Endodermal cell (in vitro differentiated cells): Measurements from ENCODE around the gene MRTO4. TPM values are rescaled to one million over a fixed set of nuclear protein-coding genes. Genes with fewer than 3 reads are reported as not detected.
"Not testable (repeated sequence)": the region's sequence is repeated elsewhere in the genome, so short reads cannot be mapped to it uniquely, and the experiment has no call there.

Experiments
- DNase-seq: peaks from one replicate; pipeline ENCODE4 v3.0.0-alpha.2; 2017
- H3K27ac ChIP-seq: 2 replicates; pipeline ENCODE4 v1.5.1; 2013; ENCODE audit warnings: mild to moderate bottlenecking, low read depth, low read length, moderate library complexity
- H3K27me3 ChIP-seq: 2 replicates; pipeline ENCODE4 v1.6.1; 2013; ENCODE audit warnings: mild to moderate bottlenecking, low read length, moderate library complexity; ENCODE audit not compliant: insufficient read depth, control insufficient read depth, poor library complexity, severe bottlenecking
- H3K36me3 ChIP-seq: 2 replicates; pipeline ENCODE4 v1.7.0; 2013; ENCODE audit warnings: mild to moderate bottlenecking, low read length, moderate library complexity; ENCODE audit not compliant: control insufficient read depth, insufficient read depth
- H3K4me1 ChIP-seq: one replicate; pipeline ENCODE4 v1.7.0; 2013; ENCODE audit warnings: low read length; ENCODE audit not compliant: control insufficient read depth, insufficient read depth
- H3K4me3 ChIP-seq: 2 replicates; pipeline ENCODE4 v1.5.1; 2013; ENCODE audit warnings: mild to moderate bottlenecking, low read length, moderate library complexity
- H3K9ac ChIP-seq: 2 replicates; pipeline ENCODE4 v1.6.1; 2013; ENCODE audit warnings: mild to moderate bottlenecking, low read length, moderate library complexity; ENCODE audit not compliant: poor library complexity, severe bottlenecking; ENCODE audit errors: extremely low read depth
- H3K9me3 ChIP-seq: 2 replicates; pipeline ENCODE4 v1.6.1; 2013; ENCODE audit warnings: mild to moderate bottlenecking, low read length, moderate library complexity; ENCODE audit not compliant: control insufficient read depth
- H3K27ac Mint-ChIP-seq: 2 replicates; pipeline ENCODE4 v1.8.0; 2020; ENCODE audit warnings: mixed read lengths
- H3K27me3 Mint-ChIP-seq: 2 replicates; pipeline ENCODE4 v1.8.0; 2021; ENCODE audit warnings: mild to moderate bottlenecking, mixed read lengths; ENCODE audit not compliant: insufficient read depth
- H3K36me3 Mint-ChIP-seq: 2 replicates; pipeline ENCODE4 v1.8.0; 2020; ENCODE audit warnings: low read depth, mixed read lengths
- H3K4me1 Mint-ChIP-seq: 2 replicates; pipeline ENCODE4 v1.8.0; 2020; ENCODE audit warnings: mixed read lengths
- H3K4me3 Mint-ChIP-seq: 2 replicates; pipeline ENCODE4 v1.8.0; 2020; ENCODE audit warnings: mild to moderate bottlenecking, moderate library complexity, mixed read lengths
- H3K9me3 Mint-ChIP-seq: 2 replicates; pipeline ENCODE4 v1.8.0; 2020; ENCODE audit warnings: mild to moderate bottlenecking, mixed read lengths
- WGBS, 2 experiments: methylation state at CpG; one replicate each; pipeline versions ENCODE4 v1.1.5 to v1.1.7; 2013; ENCODE audit warnings: missing lambda C conversion rate in 2 of 2, mixed read lengths in 1 of 2; ENCODE audit not compliant: insufficient coverage in 1 of 2, insufficient read length in 1 of 2; 5-methylcytosine and 5-hydroxymethylcytosine counted together
- total RNA-seq, 2 donors: library from RNA; stranded (reverse); fragmentation: NEBNext Ultra II Directional in 1 of 2; extraction: Animal tissue kit (Norgen Biotek cat#: 25700) in 1 of 2; gene quantifications; 2 replicates in 1 of 2; 3 replicates in 1 of 2; pipeline ENCODE4 v1.2.1, GENCODE V29; 2021
- TF ChIP-seq, protein P1 (sequence below): fragments of 200-600 bp; sonication (generic); conservative IDR thresholded peaks from 2 replicates; pipeline ENCODE4 v1.5.0; 2021; ENCODE audit warnings: antibody characterized with exemption, mild to moderate bottlenecking

The MRTO4 gene
- total RNA-seq, 2 donors from 2014 or later = 37.7 to 44.5 TPM

DNA sequence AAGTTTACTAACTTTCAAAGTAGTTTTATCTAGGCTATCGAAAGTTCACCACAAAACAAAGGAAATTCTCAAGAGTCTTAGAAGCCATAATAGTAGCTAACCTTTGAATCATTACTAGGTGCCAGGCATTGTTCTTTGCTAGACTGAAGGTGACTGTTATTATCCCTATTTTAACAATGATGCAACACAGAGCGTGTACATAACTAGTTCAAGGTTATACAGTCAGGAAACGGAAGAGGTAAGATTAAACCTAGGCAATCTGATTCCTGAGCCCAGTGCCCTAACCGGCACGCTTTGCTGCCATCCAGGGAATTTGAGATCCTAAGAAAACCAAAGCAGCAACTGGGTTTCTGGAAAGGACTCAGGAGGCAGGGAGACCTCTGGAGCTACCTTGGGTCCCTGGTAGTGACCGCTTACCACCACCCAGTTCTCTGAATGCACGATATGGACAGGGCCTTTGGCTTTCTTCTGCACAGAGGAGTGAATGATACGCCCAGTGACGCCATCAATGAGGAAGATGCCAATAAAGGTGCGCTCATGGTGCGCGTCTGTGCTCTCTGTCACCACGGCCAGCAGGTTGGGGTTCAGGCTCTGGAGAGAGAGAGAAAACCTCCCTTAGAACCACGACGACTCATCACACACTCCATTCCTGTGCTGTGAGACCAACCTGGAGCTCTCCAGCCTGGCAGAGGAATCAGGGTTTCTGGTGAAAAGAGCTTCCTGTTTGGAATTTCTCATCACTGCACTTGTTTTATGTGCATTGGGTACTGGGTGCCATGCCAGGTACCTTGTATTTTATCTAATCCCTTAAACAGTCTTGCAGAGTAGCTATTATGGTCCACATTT is 28.4 kb upstream of the MRTO4 start:
- Histone ChIP-seq H3K9ac (no peak overlapping the region), H3K27ac (no peak overlapping the region), H3K9me3 (no peaks in the 10 kb centered on the region), H3K4me1 (no peaks in the 10 kb centered on the region), H3K4me3 (no peak overlapping the region), H3K36me3 (peaks cover 89% of the 10 kb centered on the region), H3K27me3 (no peaks in the 10 kb centered on the region)
- Mint-ChIP-seq H3K4me1 (no peaks in the 10 kb centered on the region), H3K4me3 (no peak overlapping the region), H3K36me3 (peaks cover 85% of the 10 kb centered on the region), H3K27ac (no peak overlapping the region), H3K9me3 (no peaks in the 10 kb centered on the region), H3K27me3 (no peaks in the 10 kb centered on the region)
- no peak for DNase-seq
- 90 to 94% methylated on average over 14 to 15 of the region's 15 CpGs for WGBS, 2 experiments
- TF ChIP-seq, protein P1, sequence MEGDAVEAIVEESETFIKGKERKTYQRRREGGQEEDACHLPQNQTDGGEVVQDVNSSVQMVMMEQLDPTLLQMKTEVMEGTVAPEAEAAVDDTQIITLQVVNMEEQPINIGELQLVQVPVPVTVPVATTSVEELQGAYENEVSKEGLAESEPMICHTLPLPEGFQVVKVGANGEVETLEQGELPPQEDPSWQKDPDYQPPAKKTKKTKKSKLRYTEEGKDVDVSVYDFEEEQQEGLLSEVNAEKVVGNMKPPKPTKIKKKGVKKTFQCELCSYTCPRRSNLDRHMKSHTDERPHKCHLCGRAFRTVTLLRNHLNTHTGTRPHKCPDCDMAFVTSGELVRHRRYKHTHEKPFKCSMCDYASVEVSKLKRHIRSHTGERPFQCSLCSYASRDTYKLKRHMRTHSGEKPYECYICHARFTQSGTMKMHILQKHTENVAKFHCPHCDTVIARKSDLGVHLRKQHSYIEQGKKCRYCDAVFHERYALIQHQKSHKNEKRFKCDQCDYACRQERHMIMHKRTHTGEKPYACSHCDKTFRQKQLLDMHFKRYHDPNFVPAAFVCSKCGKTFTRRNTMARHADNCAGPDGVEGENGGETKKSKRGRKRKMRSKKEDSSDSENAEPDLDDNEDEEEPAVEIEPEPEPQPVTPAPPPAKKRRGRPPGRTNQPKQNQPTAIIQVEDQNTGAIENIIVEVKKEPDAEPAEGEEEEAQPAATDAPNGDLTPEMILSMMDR = no peak

DNA sequence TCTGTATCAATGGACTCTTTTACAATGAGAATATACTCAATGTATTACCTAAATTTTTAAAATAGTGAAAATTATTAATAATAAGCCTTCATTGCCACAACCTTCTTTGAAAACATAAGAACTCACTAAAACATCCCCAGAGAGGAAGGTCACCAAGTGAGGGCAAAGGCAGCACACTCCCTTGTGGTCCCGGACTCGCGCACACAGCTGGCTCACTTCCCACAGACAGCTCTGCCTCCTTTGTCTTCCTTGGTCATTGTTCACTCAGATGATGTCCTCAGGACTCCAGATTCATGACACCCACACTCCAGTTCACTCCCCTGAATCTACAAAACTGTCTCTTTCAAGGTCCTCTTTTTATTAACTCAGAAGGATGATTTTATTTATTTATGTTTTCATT is 22.4 kb upstream of the MRTO4 start:
- no peaks in the 10 kb centered on the region for H3K27me3 ChIP-seq
- no peak overlapping the region for H3K4me3 ChIP-seq
- DNase-seq = no peak
- no peak overlapping the region for H3K27ac ChIP-seq
- peaks cover 78% of the 10 kb centered on the region for H3K36me3 Mint-ChIP-seq
- peaks cover 90% of the 10 kb centered on the region for H3K36me3 ChIP-seq
- peak overlapping the region; percentile 70 for H3K27ac Mint-ChIP-seq
- WGBS, 2 experiments = 94% methylated on average over 3 of the region's 3 CpGs
- H3K9ac ChIP-seq = no peak overlapping the region
- H3K4me3 Mint-ChIP-seq = no peak overlapping the region
- TF ChIP-seq, protein P1 = no peak
- no peaks in the 10 kb centered on the region for H3K9me3 ChIP-seq
- no peaks in the 10 kb centered on the region for H3K4me1 ChIP-seq
- no peaks in the 10 kb centered on the region for H3K9me3 Mint-ChIP-seq
- H3K27me3 Mint-ChIP-seq = no peaks in the 10 kb centered on the region
- no peaks in the 10 kb centered on the region for H3K4me1 Mint-ChIP-seq

DNA sequence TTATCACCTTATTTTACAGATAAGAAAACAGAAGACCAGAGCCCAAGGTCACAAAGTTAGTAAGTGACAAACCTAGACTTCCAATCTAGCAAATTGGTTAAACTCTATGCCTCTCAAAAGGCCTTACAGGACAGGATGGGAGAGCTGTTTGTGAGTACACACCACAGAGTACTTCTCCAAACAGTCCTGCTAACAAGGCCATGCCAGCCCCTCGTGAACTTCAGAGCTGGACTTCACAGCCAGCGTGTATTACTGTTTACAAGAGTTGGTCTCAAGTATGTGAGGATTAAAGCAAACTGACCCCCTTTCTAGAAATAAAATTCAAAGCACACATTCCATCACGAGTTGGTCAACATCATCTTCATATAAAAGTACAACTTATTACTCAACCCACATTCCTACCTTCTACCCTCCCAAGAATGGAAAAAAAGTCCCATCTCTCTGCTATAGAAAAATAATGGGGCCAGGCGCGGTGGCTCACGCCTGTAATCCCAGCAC is 21.7 kb upstream of the MRTO4 start:
- Mint-ChIP-seq H3K4me3 (no peak overlapping the region), H3K36me3 (peaks cover 75% of the 10 kb centered on the region), H3K4me1 (no peaks in the 10 kb centered on the region), H3K9me3 (no peaks in the 10 kb centered on the region), H3K27me3 (no peaks in the 10 kb centered on the region), H3K27ac (no peak overlapping the region)
- no peak for DNase-seq
- H3K9ac ChIP-seq = no peak overlapping the region
- H3K9me3 ChIP-seq = no peaks in the 10 kb centered on the region
- H3K4me1 ChIP-seq = no peaks in the 10 kb centered on the region
- H3K27me3 ChIP-seq = no peaks in the 10 kb centered on the region
- H3K27ac ChIP-seq = no peak overlapping the region
- H3K4me3 ChIP-seq = no peak overlapping the region
- H3K36me3 ChIP-seq = peaks cover 88% of the 10 kb centered on the region
- TF ChIP-seq, protein P1 = no peak
- 92 to 100% methylated on average over 4 to 6 of the region's 6 CpGs for WGBS, 2 experiments

DNA sequence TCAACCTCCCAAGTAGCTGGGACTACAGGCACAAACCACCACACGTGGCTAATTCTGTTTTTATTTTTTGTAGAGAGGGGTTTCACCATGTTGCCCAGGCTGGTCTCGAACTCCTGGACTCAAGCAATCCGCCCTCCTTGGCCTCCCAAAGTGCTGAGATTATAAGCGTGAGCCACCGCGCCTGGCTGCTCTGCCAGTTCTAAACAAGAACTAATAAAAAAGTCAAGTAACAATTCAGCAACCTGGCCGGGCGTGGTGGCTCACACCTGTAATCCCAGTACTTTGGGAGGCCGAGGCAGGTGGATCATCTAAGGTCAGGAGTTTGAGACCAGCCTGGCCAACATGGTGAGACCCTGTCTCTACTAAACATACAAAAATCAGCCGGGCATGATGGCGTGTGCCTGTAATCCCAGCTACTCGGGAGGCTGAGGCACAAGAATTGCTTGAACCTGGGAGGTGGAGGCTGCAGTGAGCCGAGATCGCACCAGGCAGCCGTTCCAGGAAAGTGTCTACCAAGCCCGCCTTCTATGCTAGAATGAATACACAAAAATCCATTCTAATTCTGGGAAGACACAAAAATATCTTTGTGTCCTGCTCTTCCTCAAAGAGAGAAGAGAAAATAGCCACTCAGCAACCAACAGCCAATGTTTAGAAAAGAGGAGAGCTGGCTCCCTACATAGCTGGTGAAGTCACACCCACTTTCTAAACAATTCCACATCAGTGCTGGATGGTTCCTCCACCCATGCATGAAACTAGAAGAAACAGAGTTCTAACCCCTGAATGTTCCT is 19.7 kb upstream of the MRTO4 start:
- not testable (repeated sequence) for H3K9ac ChIP-seq, H3K4me1 Mint-ChIP-seq, H3K27ac Mint-ChIP-seq, H3K27ac ChIP-seq, H3K27me3 Mint-ChIP-seq, H3K27me3 ChIP-seq, H3K4me1 ChIP-seq, H3K4me3 ChIP-seq, H3K9me3 ChIP-seq, DNase-seq, H3K4me3 Mint-ChIP-seq, H3K9me3 Mint-ChIP-seq
- peaks cover 69% of the 10 kb centered on the region for H3K36me3 Mint-ChIP-seq
- peaks cover 78% of the 10 kb centered on the region for H3K36me3 ChIP-seq
- 95 to 96% methylated on average over 10 to 16 of the region's 16 CpGs for WGBS, 2 experiments
